Aorta (tissue), 5 donors: ENCODE data around the gene ALKBH1. TPM values are rescaled to one million over a fixed set of nuclear protein-coding genes. Genes with fewer than 3 reads are reported as not detected.
"Not testable (repeated sequence)": the region's sequence is repeated elsewhere in the genome, so short reads cannot be mapped to it uniquely, and the experiment has no call there.

Experiments used
- ATAC-seq: fragments of 200-7000 bp; cut with Tn5 transposase; one replicate; pipeline ENCODE4 v1.9.1; 2022; ENCODE audit warnings: moderate library complexity; ENCODE audit not compliant: low FRiP score
- DNase-seq, 2 donors: peaks; one replicate each; pipeline ENCODE4 v3.0.0-alpha.2; 2020
- H3K27ac ChIP-seq, 2 donors: one replicate each; pipeline ENCODE4 v1.5.1; 2013; ENCODE audit warnings: low read length in 2 of 2, mild to moderate bottlenecking in 2 of 2, moderate library complexity in 2 of 2, control low read depth in 1 of 2, inconsistent platforms in 1 of 2, low read depth in 1 of 2
- H3K27me3 ChIP-seq, 2 donors: one replicate each; pipeline ENCODE4 v1.6.1; 2013; ENCODE audit warnings: control low read depth in 1 of 2, low read length in 1 of 2, mild to moderate bottlenecking in 1 of 2, moderate library complexity in 1 of 2; ENCODE audit not compliant: insufficient read depth in 2 of 2, control insufficient read depth in 1 of 2
- H3K36me3 ChIP-seq, 2 donors: one replicate each; pipeline ENCODE4 v1.6.1; 2013; ENCODE audit warnings: control low read depth in 1 of 2, low read length in 1 of 2, mild to moderate bottlenecking in 1 of 2; ENCODE audit not compliant: insufficient read depth in 2 of 2, control insufficient read depth in 1 of 2
- H3K4me1 ChIP-seq, 2 donors: one replicate each; pipeline ENCODE4 v1.6.1; 2013; ENCODE audit warnings: low read length in 2 of 2, control low read depth in 1 of 2, mild to moderate bottlenecking in 1 of 2, moderate library complexity in 1 of 2; ENCODE audit not compliant: insufficient read depth in 2 of 2, control insufficient read depth in 1 of 2
- H3K4me3 ChIP-seq, 2 donors: one replicate each; pipeline ENCODE4 v1.5.1; 2013; ENCODE audit warnings: low read length in 2 of 2, control low read depth in 1 of 2, mild to moderate bottlenecking in 1 of 2
- H3K9me3 ChIP-seq: one replicate; pipeline ENCODE4 v1.6.1; 2013; ENCODE audit warnings: mild to moderate bottlenecking, low read length; ENCODE audit not compliant: control insufficient read depth
- WGBS, 2 donors: extraction: QIAGEN DNeasy Blood & Tissue Kit; methylation state at CpG; one replicate each; pipeline ENCODE4 v1.1.7; 2013; 5-methylcytosine and 5-hydroxymethylcytosine counted together
- intact Hi-C, 2 donors: fragments of 100-400 bp; cut with DNase I; formaldehyde crosslinking; loops; one replicate each; pipeline versions ENCODE4 v1.14.2 to v1.15.0; 2022
- polyA plus RNA-seq, 2 donors: library from polyadenylated mRNA; stranded (reverse); fragments of 200-250 nt; gene quantifications; one replicate each; pipeline ENCODE4 v1.2.3, GENCODE V29; 2013
- total RNA-seq, 2 donors: library from RNA; stranded (reverse); fragmentation: NEBNext Ultra II Directional; extraction: Animal tissue kit (Norgen Biotek cat#: 25700); gene quantifications; one replicate each; pipeline ENCODE4 v1.2.1, GENCODE V29; 2021
- donor health status: healthy with polysubstance abuse.
- donor health status: Bipolar disorder and iron deficiency.
- donor health status: DM: no; HTN: no; CAD: no.
- donor health status: DM: no; HTN: no; CAD: no.
- donor health status: DM: yes; HTN: yes; CAD: no.

Gene ALKBH1
- total and polyA plus RNA-seq, 4 donors = 4.6 to 12.6 (median 7.3) TPM

- ATAC-seq = no peak
- H3K9me3 ChIP-seq = peaks cover 2% of the 10 kb centered on the region
- H3K4me3 ChIP-seq = no peak overlapping the region
- intact Hi-C loops = no loop called here
- no peaks in the 10 kb centered on the region for H3K4me1 ChIP-seq
- H3K27me3 ChIP-seq = no peaks in the 10 kb centered on the region
- no peaks in the 10 kb centered on the region for H3K36me3 ChIP-seq
- H3K27ac ChIP-seq = no peak overlapping the region
- DNase-seq = no peak
- 52 to 53% methylated on average over 7 of the region's 7 CpGs for WGBS, 2 donors
Measured at GRCh38 chr14:77642407-77642806, 65.4 kb downstream of the ALKBH1 start.

GRCh38 chr14:77641534-77642341, 66.1 kb downstream of the ALKBH1 start:
- Histone ChIP-seq H3K4me1 (no peaks in the 10 kb centered on the region), H3K36me3 (no peaks in the 10 kb centered on the region), H3K9me3 (no peaks in the 10 kb centered on the region), H3K4me3 (peak overlapping the region; percentile 2 to 18), H3K27me3 (no peaks in the 10 kb centered on the region), H3K27ac (peak overlapping the region in 1 of 2 donors; percentile 26)
- ATAC-seq (peak; percentile 92), DNase-seq (peak; percentile 92 to 93)
- 2 to 6% methylated on average over 33 to 47 of the region's 47 CpGs for WGBS, 2 donors
- intact Hi-C loops = no loop called here

- H3K27me3 ChIP-seq = no peaks in the 10 kb centered on the region
- H3K36me3 ChIP-seq = no peaks in the 10 kb centered on the region
- ATAC-seq (peak; percentile 12), DNase-seq (no peak)
- no peak overlapping the region for H3K4me3 ChIP-seq
- 72 to 78% methylated on average over 16 of the region's 16 CpGs for WGBS, 2 donors
- no peak overlapping the region for H3K27ac ChIP-seq
- intact Hi-C loops = no loop called here
- no peaks in the 10 kb centered on the region for H3K9me3 ChIP-seq
- no peaks in the 10 kb centered on the region for H3K4me1 ChIP-seq
Measured at GRCh38 chr14:77640756-77641533, 66.9 kb downstream of the ALKBH1 start.

- intact Hi-C loops = no loop called here
- Histone ChIP-seq H3K36me3 (no peaks in the 10 kb centered on the region), H3K4me1 (no peaks in the 10 kb centered on the region), H3K27me3 (no peaks in the 10 kb centered on the region), H3K9me3 (no peaks in the 10 kb centered on the region), H3K4me3 (no peak overlapping the region), H3K27ac (no peak overlapping the region)
- 23 to 36% methylated on average over 2 of the region's 2 CpGs for WGBS, 2 donors
- DNase-seq (no peak), ATAC-seq (no peak)
Measured at GRCh38 chr14:77638771-77639171, 69.1 kb downstream of the ALKBH1 start.

- intact Hi-C loops, ATAC-seq, H3K4me1 ChIP-seq, H3K9me3 ChIP-seq, H3K4me3 ChIP-seq, DNase-seq, H3K27me3 ChIP-seq, H3K36me3 ChIP-seq, H3K27ac ChIP-seq: not testable (repeated sequence)
- 88 to 95% methylated on average over 4 of the region's 4 CpGs for WGBS, 2 donors
Measured at GRCh38 chr14:77635869-77636268, 72.0 kb downstream of the ALKBH1 start.

- ATAC-seq, H3K4me3 ChIP-seq, intact Hi-C loops, H3K4me1 ChIP-seq, H3K9me3 ChIP-seq, H3K27ac ChIP-seq, H3K27me3 ChIP-seq, DNase-seq, H3K36me3 ChIP-seq: not testable (repeated sequence)
- WGBS, 2 donors = 90% methylated on average over 8 of the region's 8 CpGs
Measured at GRCh38 chr14:77635466-77635865, 72.4 kb downstream of the ALKBH1 start.

GRCh38 chr14:77630111-77630510, 77.7 kb downstream of the ALKBH1 start:
- ATAC-seq (no peak), DNase-seq (no peak)
- Histone ChIP-seq H3K36me3 (no peaks in the 10 kb centered on the region), H3K4me1 (no peaks in the 10 kb centered on the region), H3K4me3 (no peak overlapping the region), H3K27ac (no peak overlapping the region), H3K27me3 (no peaks in the 10 kb centered on the region), H3K9me3 (no peaks in the 10 kb centered on the region)
- 82 to 88% methylated on average over 2 of the region's 2 CpGs for WGBS, 2 donors
- intact Hi-C loops = no loop called here

GRCh38 chr14:77625360-77625759, 82.5 kb downstream of the ALKBH1 start:
- Histone ChIP-seq H3K9me3 (no peaks in the 10 kb centered on the region), H3K36me3 (no peaks in the 10 kb centered on the region), H3K4me3 (no peak overlapping the region), H3K27ac (no peak overlapping the region), H3K4me1 (no peaks in the 10 kb centered on the region), H3K27me3 (no peaks in the 10 kb centered on the region)
- WGBS, 2 donors = 55 to 59% methylated on average over 3 of the region's 3 CpGs
- ATAC-seq (no peak), DNase-seq (no peak)
- intact Hi-C loops = no loop called here

- Histone ChIP-seq H3K9me3 (no peaks in the 10 kb centered on the region), H3K27me3 (no peaks in the 10 kb centered on the region), H3K27ac (no peak overlapping the region), H3K4me3 (no peak overlapping the region), H3K36me3 (no peaks in the 10 kb centered on the region), H3K4me1 (no peaks in the 10 kb centered on the region)
- WGBS, 2 donors = 84 to 88% methylated on average over 1 of the region's 1 CpG
- intact Hi-C loops = no loop called here
- ATAC-seq (no peak), DNase-seq (no peak)
Measured at GRCh38 chr14:77623201-77623600, 84.6 kb downstream of the ALKBH1 start.
